Fibroblast of skin of right biceps (primary cell): ENCODE data around the gene ZNF358.
A peak's percentile ranks its signal among the peaks of the same experiment; 100 is the strongest.

Experiments
- DNase-seq: peaks from one replicate; pipeline ENCODE4 v3.0.0-alpha.2; 2013

Gene ZNF358

GRCh38 chr19:7540761-7541474 is 25.0 kb downstream of the ZNF358 start:
- peak; percentile 60 for DNase-seq

GRCh38 chr19:7541475-7541824 is 25.5 kb downstream of the ZNF358 start:
- no peak for DNase-seq

- DNase-seq = no peak
These were observed 26.0 kb downstream of the ZNF358 start for GRCh38 chr19:7541828-7542443.

GRCh38 chr19:7542556-7543348 is 26.8 kb downstream of the ZNF358 start:
- DNase-seq = no peak

GRCh38 chr19:7544626-7545025 is 28.7 kb downstream of the ZNF358 start:
- no peak for DNase-seq

- no peak for DNase-seq
These were observed 29.4 kb downstream of the ZNF358 start for GRCh38 chr19:7545300-7545699.

- DNase-seq = no peak
These were observed 30.0 kb downstream of the ZNF358 start for GRCh38 chr19:7545904-7546303.

- DNase-seq = no peak
These were observed 31.3 kb downstream of the ZNF358 start for GRCh38 chr19:7547159-7547558.

GRCh38 chr19:7549429-7550148 is 33.7 kb downstream of the ZNF358 start:
- no peak for DNase-seq

GRCh38 chr19:7550169-7550770 is 34.4 kb downstream of the ZNF358 start:
- DNase-seq = no peak

GRCh38 chr19:7550987-7551761 is 35.3 kb downstream of the ZNF358 start:
- DNase-seq = peak; percentile 66

GRCh38 chr19:7552781-7553180 is 36.9 kb downstream of the ZNF358 start:
- DNase-seq = no peak

GRCh38 chr19:7554565-7554964 is 38.7 kb downstream of the ZNF358 start:
- DNase-seq = no peak

GRCh38 chr19:7554990-7555864 is 39.3 kb downstream of the ZNF358 start:
- DNase-seq = no peak

GRCh38 chr19:7556696-7557315 is 40.9 kb downstream of the ZNF358 start:
- no peak for DNase-seq

- DNase-seq = no peak
These were observed 42.8 kb downstream of the ZNF358 start for GRCh38 chr19:7558667-7559066.

- DNase-seq = peak; percentile 9
These were observed 43.2 kb downstream of the ZNF358 start for GRCh38 chr19:7559102-7559501.

GRCh38 chr19:7560255-7560654 is 44.4 kb downstream of the ZNF358 start:
- no peak for DNase-seq

GRCh38 chr19:7561325-7561724 is 45.4 kb downstream of the ZNF358 start:
- DNase-seq = no peak

- no peak for DNase-seq
These were observed 46.9 kb downstream of the ZNF358 start for GRCh38 chr19:7562646-7563393.
